GM19351 (cell line): ENCODE results near the gene PZP.
"Not testable (repeated sequence)": the region's sequence is repeated elsewhere in the genome, so short reads cannot be mapped to it uniquely, and the experiment has no call there.

Source experiments
- ATAC-seq: cut with Tn5 transposase; IDR thresholded peaks from one replicate; pipeline ENCODE4 v1.9.1; 2021; ENCODE audit warnings: mild to moderate bottlenecking, moderate library complexity; ENCODE audit not compliant: unreplicated experiment

Gene PZP

GRCh38 chr12:9208229-9208628 is at the start of gene PZP:
Gene PZP, minus strand, starts transcription at chr12:9208395. Its CDS starts 54 bp downstream, at chr12:9208341.
- ATAC-seq, result no peak

- no peak for ATAC-seq
These were observed 48.7 kb upstream of the PZP start for GRCh38 chr12:9256758-9257405.

- ATAC-seq, result no peak
These were observed 48.1 kb upstream of the PZP start for GRCh38 chr12:9256341-9256740.

- no peak for ATAC-seq
These were observed 47.6 kb upstream of the PZP start for GRCh38 chr12:9255837-9256236.

- ATAC-seq, result no peak
These were observed 45.3 kb upstream of the PZP start for GRCh38 chr12:9253464-9253863.

- ATAC-seq, result not testable (repeated sequence)
These were observed 44.6 kb upstream of the PZP start for GRCh38 chr12:9252791-9253190.

- ATAC-seq, result no peak
These were observed 44.1 kb upstream of the PZP start for GRCh38 chr12:9252256-9252655.

- ATAC-seq, result no peak
These were observed 40.2 kb upstream of the PZP start for GRCh38 chr12:9248435-9248834.

GRCh38 chr12:9244894-9245293 is 36.7 kb upstream of the PZP start:
- peak; percentile 81 for ATAC-seq

- ATAC-seq, result no peak
These were observed 35.9 kb upstream of the PZP start for GRCh38 chr12:9243999-9244649.

GRCh38 chr12:9241301-9241700 is 33.1 kb upstream of the PZP start:
- no peak for ATAC-seq

GRCh38 chr12:9240776-9241175 is 32.6 kb upstream of the PZP start:
- no peak for ATAC-seq

- ATAC-seq, result not testable (repeated sequence)
These were observed 31.9 kb upstream of the PZP start for GRCh38 chr12:9240004-9240635.

- ATAC-seq, result no peak
These were observed 29.1 kb upstream of the PZP start for GRCh38 chr12:9237286-9237685.

- no peak for ATAC-seq
These were observed 27.3 kb upstream of the PZP start for GRCh38 chr12:9235519-9235918.

GRCh38 chr12:9227950-9228349 is 19.8 kb upstream of the PZP start:
- ATAC-seq, result no peak

- no peak for ATAC-seq
These were observed 15.6 kb upstream of the PZP start for GRCh38 chr12:9223830-9224229.

GRCh38 chr12:9221483-9221882 is 13.3 kb upstream of the PZP start:
- no peak for ATAC-seq

- not testable (repeated sequence) for ATAC-seq
These were observed 12.8 kb upstream of the PZP start for GRCh38 chr12:9221011-9221410.

- no peak for ATAC-seq
These were observed 6.3 kb upstream of the PZP start for GRCh38 chr12:9214534-9214933.

GRCh38 chr12:9211687-9212086 is 3.5 kb upstream of the PZP start:
- ATAC-seq, result no peak

GRCh38 chr12:9204380-9204779 is 3.8 kb downstream of the PZP start:
- no peak for ATAC-seq
